Activated CD8-positive, alpha-beta memory T cell treated with anti-CD3 and anti-CD28 coated beads, Interleukin-2, amount 50 U/mL, for 48 hours (primary cell): Measurements from ENCODE around the gene MTREX.

ENCODE experiments used
- DNase-seq: peaks from one replicate; pipeline ENCODE4 v3.0.0-alpha.2; 2020

The MTREX gene

GRCh38 chr5:55437452-55437851 is 129.7 kb downstream of the MTREX start:
- DNase-seq = no peak

GRCh38 chr5:55437859-55438206 is 130.0 kb downstream of the MTREX start:
- DNase-seq = no peak

GRCh38 chr5:55438998-55439397 is 131.2 kb downstream of the MTREX start:
- no peak for DNase-seq

- no peak for DNase-seq
Measured at GRCh38 chr5:55440188-55440646, 132.4 kb downstream of the MTREX start.

GRCh38 chr5:55441107-55441771 is 133.4 kb downstream of the MTREX start:
- no peak for DNase-seq

GRCh38 chr5:55441954-55442353 is 134.2 kb downstream of the MTREX start:
- no peak for DNase-seq

GRCh38 chr5:55445791-55446190 is 138.0 kb downstream of the MTREX start:
- no peak for DNase-seq

GRCh38 chr5:55446640-55447351 is 139.0 kb downstream of the MTREX start:
- no peak for DNase-seq

- no peak for DNase-seq
Measured at GRCh38 chr5:55450050-55450765, 142.4 kb downstream of the MTREX start.

GRCh38 chr5:55451976-55452375 is 144.2 kb downstream of the MTREX start:
- DNase-seq = no peak

- DNase-seq = no peak
Measured at GRCh38 chr5:55453211-55453610, 145.4 kb downstream of the MTREX start.

GRCh38 chr5:55454282-55454681 is 146.5 kb downstream of the MTREX start:
- no peak for DNase-seq

- DNase-seq = no peak
Measured at GRCh38 chr5:55456216-55456895, 148.6 kb downstream of the MTREX start.

- DNase-seq = no peak
Measured at GRCh38 chr5:55459572-55459971, 151.8 kb downstream of the MTREX start.

GRCh38 chr5:55463613-55464012 is 155.8 kb downstream of the MTREX start:
- DNase-seq = no peak

GRCh38 chr5:55467862-55468551 is 160.2 kb downstream of the MTREX start:
- no peak for DNase-seq

GRCh38 chr5:55469839-55470238 is 162.1 kb downstream of the MTREX start:
- DNase-seq = no peak

- no peak for DNase-seq
Measured at GRCh38 chr5:55470282-55470681, 162.5 kb downstream of the MTREX start.

GRCh38 chr5:55471468-55471867 is 163.7 kb downstream of the MTREX start:
- no peak for DNase-seq

GRCh38 chr5:55472642-55473041 is 164.9 kb downstream of the MTREX start:
- no peak for DNase-seq
